Vagina (tissue), 2 donors: ENCODE data around the gene ZNF557.

Experiments
- POLR2A ChIP-seq, 2 donors: fragments of 450-650 bp; IDR thresholded peaks; one replicate each; pipeline ENCODE4 v1.6.1; 2017; ENCODE audit warnings: antibody characterized with exemption in 2 of 2, mild to moderate bottlenecking in 2 of 2, moderate library complexity in 2 of 2
- TF ChIP-seq, protein P1 (sequence below), 3 experiments: fragments of 450-650 bp in 2 of 3; fragments of 200-600 bp in 1 of 3; sonication (generic) in 1 of 3; IDR thresholded peaks; one replicate each; pipeline ENCODE4 v1.5.1; 2017 to 2019; ENCODE audit warnings: antibody characterized with exemption in 3 of 3, mild to moderate bottlenecking in 2 of 3, moderate library complexity in 2 of 3

DNA sequence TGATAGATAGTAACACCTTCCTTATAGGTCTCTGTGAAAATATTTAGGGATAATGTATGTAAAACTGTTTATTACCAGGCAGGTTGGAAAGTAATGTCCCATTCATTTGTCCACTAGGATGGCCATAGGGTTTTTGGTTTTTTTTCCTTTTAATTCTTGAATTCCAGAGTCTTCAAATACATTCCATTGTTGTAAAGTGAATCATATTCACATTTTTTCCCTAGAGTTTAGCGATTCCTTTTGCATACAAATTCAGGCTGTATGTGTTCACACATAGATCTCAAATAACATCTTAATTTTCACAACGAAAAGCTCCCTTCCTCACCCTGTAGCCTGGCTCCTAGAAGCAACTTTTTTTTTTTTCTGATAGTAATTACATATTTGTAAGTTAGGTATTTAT lies 1.8 kb upstream of the ZNF557 start:
- TF ChIP-seq, protein P1, sequence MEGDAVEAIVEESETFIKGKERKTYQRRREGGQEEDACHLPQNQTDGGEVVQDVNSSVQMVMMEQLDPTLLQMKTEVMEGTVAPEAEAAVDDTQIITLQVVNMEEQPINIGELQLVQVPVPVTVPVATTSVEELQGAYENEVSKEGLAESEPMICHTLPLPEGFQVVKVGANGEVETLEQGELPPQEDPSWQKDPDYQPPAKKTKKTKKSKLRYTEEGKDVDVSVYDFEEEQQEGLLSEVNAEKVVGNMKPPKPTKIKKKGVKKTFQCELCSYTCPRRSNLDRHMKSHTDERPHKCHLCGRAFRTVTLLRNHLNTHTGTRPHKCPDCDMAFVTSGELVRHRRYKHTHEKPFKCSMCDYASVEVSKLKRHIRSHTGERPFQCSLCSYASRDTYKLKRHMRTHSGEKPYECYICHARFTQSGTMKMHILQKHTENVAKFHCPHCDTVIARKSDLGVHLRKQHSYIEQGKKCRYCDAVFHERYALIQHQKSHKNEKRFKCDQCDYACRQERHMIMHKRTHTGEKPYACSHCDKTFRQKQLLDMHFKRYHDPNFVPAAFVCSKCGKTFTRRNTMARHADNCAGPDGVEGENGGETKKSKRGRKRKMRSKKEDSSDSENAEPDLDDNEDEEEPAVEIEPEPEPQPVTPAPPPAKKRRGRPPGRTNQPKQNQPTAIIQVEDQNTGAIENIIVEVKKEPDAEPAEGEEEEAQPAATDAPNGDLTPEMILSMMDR (IDR thresholded peaks at IDR 0.05): no peak
- TF ChIP-seq POLR2A (IDR thresholded peaks at IDR 0.05): no peak
